ENCODE results near the gene TUBGCP6. TPM values are rescaled to one million over a fixed set of nuclear protein-coding genes. Genes with fewer than 3 reads are reported as not detected.
"Not testable (repeated sequence)": the region's sequence is repeated elsewhere in the genome, so short reads cannot be mapped to it uniquely, and the experiment has no call there.

Gene TUBGCP6
- total RNA-seq, 1 donor from 2014 or later, result 29.3 TPM

DNA sequence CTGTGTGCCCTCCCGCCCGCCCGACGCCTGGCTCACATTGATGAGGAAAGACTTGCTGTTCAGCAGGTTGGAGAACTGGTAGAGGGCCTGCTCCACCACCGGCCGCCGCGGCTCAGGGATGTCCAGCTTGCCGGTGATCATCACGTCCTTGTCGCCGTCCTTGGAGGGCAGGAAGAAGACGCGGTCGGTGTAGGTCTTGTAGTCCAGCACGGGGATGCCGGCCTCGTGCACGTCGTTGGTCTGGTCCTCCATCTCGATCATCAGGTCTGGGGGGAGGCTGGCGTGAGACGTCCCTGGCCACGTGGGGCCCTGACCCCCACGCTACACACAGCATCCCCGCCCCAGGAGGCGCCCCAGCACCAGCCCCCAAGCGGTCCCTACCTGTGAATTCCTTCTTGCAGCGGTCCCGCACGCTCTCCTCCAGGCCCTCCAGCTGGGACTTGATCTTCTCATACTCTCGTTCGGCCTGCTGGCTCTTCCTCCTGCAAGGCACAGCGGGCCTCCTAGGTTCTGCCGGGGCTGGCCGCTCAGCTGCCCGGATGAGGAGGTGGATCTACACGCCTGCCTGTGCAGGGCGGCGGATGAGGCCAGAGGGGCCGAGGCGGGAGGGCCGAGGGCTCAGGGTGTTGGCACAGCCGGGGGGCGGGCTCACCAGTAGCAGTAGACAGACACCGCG lies 36.0 kb upstream of the TUBGCP6 start:
- FAIRE-seq (no peak), DNase-seq (ENCODE audit: low spot score in 2 of 2) (no peak)

DNA sequence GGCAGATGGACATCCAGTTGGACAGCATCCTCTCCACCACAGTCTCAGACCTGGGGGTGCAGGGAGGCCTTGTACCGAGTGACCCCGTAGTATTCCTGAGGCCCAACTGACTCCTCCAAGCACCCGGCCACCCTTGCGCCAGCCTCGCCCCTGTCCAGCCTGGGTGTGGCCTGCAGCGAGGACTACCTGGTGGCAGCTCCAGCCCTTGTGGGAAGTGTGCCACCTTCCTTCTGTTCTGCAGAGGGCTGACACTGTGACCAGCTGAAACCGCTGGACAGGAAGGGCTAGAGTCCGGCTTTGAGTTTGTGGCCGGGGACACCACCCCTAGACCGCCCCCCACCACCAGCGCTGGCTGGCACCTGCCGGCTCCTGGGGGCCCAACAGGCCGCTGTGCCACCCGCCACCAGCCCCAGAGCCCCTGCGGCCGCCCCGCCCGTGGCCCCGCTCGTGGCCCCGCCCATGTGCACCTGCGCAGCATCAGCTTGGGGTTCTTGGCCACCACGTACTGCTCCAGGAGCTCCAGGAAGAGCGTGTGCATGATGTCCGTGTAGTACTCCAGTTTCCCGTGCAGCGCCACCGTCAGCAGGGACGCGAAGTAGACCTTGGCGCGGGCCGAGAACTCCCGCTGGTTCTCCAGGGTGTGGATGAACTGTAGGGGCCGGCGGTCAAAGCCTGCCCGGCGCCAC lies 35.3 kb upstream of the TUBGCP6 start:
- FAIRE-seq, result no peak
- no peak for DNase-seq (ENCODE audit: low spot score in 2 of 2)

DNA sequence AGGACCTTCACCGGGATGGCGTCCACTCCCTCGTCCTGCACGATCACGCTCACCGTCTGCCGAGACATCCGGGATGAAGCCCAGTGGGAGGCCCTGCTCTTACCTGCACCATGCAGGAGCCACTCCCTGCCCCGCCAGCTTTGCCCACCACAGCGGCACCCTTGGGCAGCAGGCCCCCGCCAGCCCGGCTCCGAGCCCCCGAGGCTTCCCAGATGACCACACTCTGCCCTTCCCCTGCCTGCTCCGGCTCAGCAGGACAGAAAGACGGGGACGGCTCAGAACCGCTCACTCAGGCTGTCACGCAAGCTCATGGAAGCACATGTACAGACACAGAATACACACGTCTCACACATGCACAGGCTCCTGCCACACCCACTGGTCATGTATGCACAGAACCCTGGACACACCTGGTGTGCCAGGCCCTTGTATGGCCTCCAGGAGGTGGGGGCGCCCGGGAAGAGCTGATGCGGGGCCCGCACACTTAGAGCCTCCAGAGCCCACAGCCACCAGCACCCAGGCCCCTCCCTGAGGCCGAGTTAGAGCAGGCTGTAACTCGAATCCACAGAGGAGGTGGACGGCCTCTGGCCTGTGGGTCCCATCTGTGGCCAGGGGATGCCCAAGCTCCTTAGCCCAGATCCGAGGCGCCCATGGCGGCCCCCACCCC lies 34.3 kb upstream of the TUBGCP6 start:
- DNase-seq (ENCODE audit: low spot score in 2 of 2) (no peak), FAIRE-seq (no peak)

DNA sequence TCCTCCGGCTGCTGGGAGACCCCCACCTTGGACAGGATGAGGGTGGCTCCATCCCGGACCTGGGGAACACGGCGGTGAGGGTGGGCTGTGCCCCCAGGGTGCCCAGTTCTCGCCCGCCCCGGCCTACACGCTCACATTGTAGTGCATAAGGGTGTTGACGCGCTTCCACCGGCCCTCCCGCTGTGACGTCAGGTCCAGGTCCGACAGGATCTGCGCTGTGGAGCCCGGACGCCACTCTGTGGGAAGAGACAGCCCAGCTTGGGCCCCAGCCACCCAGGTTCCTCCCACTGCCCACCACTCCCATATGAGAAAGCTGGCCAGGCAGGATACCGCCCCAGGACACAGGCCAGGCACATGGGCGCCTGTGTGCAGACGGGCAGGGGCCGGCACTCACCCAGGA lies 33.6 kb upstream of the TUBGCP6 start:
- no peak for FAIRE-seq
- no peak for DNase-seq (ENCODE audit: low spot score in 2 of 2)

DNA sequence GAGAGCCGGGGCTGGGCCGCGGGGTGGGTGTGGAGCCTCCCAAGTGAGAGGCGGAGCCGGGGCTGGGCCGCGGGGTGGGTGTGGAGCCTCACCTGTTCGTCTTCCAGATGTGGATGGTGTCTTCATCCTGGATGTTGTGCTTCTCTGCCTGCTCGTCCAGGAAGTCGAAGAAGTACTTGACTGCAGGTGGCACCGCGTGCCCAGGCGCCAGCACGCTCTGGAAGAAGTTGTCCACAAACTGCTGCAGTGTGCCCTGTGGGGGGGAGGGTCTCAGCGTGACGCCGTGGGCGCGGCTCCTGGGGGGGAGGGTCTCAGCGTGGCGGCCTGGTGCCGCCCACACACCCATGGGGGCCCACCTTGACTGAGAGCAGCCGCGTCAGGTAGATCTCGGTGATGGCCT lies 32.9 kb upstream of the TUBGCP6 start:
- DNase-seq (ENCODE audit: low spot score in 2 of 2), result no peak
- FAIRE-seq, result no peak

DNA sequence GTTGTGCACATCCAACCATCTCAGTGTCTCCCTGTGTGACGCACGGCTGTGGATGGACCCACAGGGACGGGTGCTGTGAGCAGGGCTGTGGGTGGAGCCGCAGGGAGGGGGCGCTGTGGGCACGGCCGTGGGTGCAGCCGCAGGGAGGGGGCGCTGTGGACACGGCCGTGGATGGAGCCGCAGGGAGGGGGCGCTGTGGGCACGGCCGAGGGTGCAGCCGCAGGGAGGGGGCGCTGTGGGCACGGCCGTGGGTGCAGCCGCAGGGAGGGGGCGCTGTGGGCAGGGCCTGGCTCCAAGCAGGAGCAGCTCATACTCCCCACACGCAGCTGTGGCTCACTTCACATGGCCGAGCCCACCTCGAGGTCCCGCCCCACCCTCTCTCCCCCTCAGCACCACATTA lies 31.3 kb upstream of the TUBGCP6 start:
- DNase-seq (ENCODE audit: low spot score in 2 of 2) (peak; percentile 74 to 83), FAIRE-seq (no peak)

DNA sequence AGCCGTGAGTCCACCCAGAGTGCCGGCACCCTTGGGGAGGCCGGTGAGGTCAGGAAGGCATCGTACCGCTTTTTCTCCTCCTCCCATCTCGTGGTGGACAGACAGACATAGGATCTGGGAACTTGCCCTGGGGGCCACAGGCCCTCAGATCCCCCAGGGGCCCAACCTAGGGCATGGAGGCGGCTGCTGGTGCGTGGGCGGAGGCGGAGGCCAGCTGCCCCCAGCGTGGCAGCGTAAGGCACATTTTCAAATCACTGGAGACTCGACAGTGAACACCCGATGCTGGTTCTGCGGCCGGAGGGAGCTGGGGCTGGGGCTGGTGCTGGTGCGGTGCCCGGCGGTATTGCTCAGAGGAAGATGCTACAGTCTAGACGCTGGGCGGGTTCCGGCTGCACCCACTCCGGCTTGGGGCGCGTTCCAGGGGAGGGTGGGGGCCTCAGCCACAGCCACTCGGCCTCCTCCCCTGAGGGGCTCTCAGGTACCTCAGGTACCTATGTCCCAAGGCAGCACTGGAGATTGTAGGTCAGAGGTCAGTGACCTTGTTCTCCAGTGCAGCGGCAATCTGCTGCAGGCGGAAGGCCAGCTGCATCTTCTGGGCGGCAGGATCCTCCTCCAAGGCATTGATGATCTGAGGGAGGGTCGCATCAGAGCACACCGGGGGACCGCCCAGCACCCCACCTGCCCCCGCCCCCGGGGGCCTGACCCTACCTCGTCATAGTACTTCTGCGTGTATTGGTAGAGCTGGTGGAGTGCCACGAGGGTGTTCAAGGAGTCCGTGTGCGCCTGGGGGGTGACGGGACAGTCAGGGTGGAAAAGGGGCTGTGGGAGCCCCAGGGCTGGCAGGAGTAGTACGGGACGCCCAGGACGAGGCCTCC lies 30.6 kb upstream of the TUBGCP6 start:
- FAIRE-seq (no peak), DNase-seq (ENCODE audit: low spot score in 2 of 2) (no peak)

DNA sequence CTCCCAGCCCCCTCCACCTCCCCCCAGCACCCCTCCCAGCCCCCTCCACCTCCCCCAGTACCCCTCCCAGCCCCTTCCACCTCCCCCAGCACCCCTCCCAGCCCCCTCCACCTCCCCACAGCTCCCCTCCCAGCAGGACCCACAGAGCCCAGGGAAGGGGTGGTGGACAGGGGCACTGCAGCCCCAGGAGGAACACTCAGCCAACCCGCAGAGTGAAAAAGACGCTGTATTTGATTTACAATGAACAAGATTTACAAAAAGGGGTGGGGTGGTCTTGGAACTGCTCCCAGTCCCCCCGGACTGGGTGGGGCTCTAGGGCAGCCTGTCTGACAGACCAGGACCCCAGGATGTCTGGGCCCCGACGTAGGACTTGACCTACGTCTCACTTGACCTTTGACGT lies 29.9 kb upstream of the TUBGCP6 start:
- FAIRE-seq (no peak), DNase-seq (ENCODE audit: low spot score in 2 of 2) (no peak)

DNA sequence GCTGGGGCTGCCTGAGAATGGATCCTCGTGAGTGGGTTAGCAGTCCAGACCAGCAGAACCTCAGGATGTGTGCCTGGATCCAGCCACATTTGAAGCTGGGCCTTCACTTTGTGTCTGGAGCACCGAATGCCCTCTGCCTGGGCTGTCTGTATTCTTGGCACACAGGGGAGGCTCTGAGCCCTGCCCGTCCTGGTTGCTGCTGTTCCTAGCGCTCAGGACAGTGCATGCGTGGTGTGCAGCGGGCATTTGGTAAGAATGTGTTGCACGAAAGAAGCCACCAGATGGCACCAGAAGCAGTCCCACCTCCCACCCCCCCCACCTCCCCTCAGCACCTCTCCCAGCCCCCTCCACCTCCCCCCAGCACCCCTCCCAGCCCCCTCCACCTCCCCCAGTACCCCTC lies 29.5 kb upstream of the TUBGCP6 start:
- no peak for FAIRE-seq
- DNase-seq (ENCODE audit: low spot score in 2 of 2), result peak; percentile 69 to 76

DNA sequence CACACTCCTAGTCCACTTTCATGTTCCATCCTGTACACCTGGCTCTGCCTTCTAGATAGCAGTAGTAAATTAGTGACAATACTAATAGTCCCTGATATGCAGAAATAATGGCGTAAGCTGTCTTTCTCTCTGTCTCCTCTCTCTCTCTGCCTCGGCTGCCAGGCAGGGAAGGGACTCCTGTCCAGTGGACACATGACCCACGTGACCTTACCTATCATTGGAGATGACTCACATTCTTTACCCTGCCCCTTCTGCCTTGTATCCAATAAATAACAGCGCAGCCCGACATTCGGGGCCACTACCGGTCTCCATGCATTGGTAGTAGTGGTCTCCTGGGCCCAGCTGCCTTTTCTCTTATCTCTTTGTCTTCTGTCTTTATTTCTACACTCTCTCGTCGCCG lies 29.0 kb upstream of the TUBGCP6 start:
- FAIRE-seq; DNase-seq (ENCODE audit: low spot score in 2 of 2): not testable (repeated sequence)

DNA sequence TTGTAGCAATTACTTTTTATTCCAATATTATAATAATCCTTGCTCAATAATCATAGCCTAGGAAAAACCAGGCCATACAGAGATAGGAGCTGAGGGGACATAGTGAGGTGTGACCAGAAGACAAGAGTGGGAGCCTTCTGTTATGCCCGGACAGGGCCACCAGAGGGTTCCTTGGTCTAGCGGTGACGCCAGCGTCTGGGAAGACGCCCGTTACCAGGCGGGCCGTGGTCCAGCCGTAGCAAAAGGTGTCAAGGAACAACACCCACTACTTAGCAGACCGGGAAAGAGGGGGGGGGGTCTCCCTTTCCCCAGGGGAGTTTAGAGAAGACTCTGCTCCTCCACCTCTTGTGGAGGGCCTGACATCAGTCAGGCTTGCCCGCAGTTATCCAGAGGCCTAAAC lies 28.5 kb upstream of the TUBGCP6 start:
- DNase-seq (ENCODE audit: low spot score in 2 of 2); FAIRE-seq: not testable (repeated sequence)

DNA sequence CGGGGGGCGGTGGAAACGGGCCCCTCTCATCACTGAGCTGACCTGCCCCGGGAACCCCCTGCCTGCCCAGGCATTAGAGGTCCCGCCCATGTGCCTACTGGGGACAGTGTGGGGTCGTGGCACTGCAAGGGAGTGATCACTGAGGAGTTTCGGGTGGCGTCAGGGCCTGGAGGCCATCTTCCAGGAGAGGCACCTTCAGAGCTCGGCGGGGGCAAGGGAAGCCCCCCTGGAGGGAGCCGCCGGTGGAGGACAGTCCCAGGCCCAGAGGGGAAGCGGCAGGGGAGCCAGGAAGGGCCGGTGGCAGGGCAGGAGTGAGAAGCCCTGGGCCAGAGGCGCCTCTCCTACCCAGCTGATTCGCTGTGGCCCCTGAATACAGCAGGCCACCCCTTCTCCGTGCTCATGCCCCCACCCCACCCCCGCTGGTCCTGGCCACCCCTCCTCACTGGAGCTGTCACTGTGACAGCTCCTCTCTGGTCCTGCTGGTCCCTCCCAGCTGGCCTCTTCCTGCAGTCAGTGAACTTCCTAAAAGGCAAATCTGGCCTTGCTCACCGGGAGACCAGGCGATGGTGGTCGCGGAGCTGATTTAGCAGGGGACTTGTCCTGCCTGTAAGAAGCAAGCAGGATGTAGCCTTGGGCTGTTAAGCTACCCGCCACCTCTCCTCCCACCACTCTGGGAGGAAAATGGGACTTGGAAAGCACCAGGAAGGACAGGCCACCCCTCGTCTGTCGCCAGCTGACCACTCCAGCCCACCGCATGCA lies 27.4 kb upstream of the TUBGCP6 start:
- no peak for DNase-seq (ENCODE audit: low spot score in 2 of 2)
- FAIRE-seq, result no peak

DNA sequence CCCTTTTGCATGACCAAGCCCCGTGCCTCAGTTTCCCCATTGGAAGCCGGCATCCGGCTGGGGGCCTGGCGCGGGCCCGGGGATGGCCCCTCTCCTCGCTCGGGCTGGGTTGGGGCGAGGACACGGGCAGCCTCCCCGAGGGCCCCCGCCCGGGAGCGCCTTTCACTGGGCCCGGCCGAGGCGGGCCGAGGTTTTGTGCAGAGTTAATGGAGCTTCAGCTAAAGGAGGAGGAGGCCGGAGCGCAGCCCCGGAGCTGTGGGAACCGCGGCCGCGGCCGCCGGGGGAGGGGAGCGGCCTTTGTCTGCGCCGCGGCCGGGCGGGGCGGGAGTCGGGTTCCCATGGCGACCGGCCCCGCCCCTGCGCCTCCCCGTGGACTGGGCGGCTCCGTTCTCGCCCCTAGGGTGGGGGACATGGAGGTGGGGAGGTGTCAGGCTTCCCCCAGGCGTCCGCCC lies 26.7 kb upstream of the TUBGCP6 start:
- DNase-seq (ENCODE audit: low spot score in 2 of 2) (peak; percentile 77 to 82), FAIRE-seq (no peak)

DNA sequence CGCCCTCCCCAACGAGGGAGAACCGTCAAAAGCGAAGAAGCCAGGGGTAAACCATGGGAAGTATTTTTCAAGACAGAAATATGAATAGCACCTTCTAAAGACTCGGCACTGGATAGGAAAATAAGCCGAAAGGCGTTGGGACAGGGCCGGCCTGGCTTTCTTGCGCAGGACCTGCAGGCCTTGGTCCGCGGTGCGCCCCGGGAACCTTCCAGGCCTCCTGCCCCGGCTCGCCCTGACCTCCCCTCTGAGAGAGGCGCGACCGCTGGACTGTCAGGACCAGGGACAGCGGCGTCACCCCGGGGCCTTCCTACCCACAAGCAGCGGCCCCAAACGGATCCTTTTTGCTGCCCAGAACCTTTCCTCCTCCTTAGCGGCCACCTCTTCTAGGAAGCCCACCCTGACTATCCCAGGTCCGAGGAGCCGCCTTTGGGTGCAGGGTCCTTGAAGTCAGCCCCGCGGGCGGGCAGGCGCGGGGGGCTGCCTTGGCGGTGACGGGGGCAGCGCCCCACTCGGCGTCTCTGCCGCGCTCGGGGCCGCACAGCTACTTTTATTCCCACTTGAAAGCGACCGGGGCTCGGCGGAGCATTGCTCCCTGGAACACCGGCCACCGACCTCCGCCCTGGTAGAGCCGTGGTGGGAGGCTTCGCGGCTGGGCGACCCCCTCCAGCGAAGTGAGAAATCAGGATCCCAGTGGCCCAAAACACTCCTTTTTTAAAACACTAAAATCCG lies 26.0 kb upstream of the TUBGCP6 start:
- no peak for FAIRE-seq
- DNase-seq (ENCODE audit: low spot score in 2 of 2), result peak in 1 of 2 donors; percentile 68

DNA sequence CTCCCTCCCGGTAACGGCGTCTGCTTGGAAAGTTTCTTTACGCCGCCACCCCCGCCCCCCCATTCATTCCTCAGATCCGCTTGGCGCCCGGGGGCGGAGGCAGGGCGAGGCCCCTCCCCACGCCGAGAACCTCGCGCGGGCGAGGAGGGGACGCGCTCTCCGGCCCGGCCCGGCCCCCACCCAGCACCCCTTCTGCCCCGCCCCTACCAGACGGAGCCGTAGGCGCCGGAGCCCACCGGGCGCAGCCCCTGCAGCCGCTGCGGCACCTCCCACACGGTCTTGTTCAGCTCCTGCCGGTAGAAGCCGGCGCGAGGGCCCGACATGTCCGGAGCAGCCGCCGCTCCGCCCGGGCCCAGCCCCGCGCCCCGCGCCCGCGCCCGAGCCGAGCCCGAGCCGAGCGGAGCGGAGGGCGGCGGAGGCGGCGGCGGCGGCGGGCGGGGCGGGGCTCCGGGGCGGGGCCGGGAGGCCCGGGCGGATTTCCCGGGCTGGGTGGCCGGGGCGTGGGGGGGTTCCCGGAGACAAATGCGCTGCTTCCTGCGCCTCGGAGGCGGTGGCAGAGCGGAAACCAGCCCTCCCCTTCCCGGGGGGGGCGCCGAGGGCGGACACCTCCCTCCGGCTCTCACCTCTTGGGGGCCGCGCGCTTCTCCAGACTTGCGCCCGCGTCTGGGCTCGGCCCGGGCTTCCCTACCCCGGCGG lies 25.3 kb upstream of the TUBGCP6 start, which contains the start of gene MAPK11:
Gene MAPK11, minus strand, starts transcription at position 411 of the 696 bp plus-strand sequence. Its CDS starts 88 bp downstream, at position 323.
- peak; percentile 71 to 77 for DNase-seq (ENCODE audit: low spot score in 2 of 2)
- no peak for FAIRE-seq

DNA sequence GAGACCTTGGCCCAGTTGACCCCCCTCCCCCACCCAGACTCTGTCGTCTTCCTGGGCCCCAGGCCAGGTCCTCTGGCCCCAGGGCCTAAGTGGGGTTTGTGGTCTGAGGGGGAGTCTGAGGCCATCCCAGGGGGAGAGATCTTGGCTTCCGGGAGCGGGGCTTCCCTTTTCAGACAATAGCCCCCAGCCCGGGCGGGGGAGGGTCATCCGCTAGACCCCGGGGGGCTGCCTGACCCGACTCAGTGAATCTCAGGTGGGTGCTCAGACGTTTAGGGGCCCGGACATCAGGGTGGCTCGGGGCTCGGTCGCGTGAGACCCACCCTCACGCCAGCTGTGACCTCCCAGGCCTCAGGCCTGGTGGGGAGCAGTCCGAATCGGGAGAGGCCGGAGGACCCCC lies 24.7 kb upstream of the TUBGCP6 start:
- no peak for FAIRE-seq
- no peak for DNase-seq (ENCODE audit: low spot score in 2 of 2)

DNA sequence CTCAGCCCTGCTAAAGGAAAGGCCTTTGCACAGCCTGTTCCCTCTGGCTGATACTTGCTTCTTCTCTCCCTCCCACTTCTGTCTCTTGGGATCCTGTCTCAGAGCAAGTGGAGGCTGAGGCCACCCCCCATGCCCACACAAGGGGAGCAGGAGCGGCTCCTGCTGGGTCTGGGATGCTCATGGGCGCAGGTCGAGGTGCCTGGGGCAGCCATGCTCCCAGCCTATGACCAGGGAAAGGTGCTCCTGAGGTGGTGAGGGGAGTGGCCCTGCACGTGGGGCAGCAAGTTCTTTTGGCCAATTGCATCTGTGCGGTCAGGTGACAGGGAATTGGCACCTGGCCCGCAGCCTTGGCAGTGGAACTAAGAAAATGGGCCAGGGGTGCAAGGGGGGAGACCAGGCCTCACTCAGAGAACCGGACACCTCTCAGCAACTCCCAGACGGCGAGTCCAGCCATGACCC lies 23.9 kb upstream of the TUBGCP6 start:
- FAIRE-seq (no peak), DNase-seq (ENCODE audit: low spot score in 2 of 2) (no peak)
